ENCODE results near the gene MAP9. TPM values are rescaled to one million over a fixed set of nuclear protein-coding genes. Genes with fewer than 3 reads are reported as not detected.
A peak's percentile ranks its signal among the peaks of the same experiment; 100 is the strongest.
"Not testable (repeated sequence)": the region's sequence is repeated elsewhere in the genome, so short reads cannot be mapped to it uniquely, and the experiment has no call there.

Gene MAP9
- 32.6 TPM for total RNA-seq

- peak; percentile 94 for DNase-seq
These were observed at the start of gene MAP9 for GRCh38 chr4:155376387-155377268. TSS of gene MAP9 (minus strand) at chr4:155376965. CDS start at chr4:155375850, 1,115 bp downstream.

- DNase-seq: not testable (repeated sequence)
These were observed 48.0 kb upstream of the MAP9 start for GRCh38 chr4:155424778-155425177.

- no peak for DNase-seq
These were observed 46.9 kb upstream of the MAP9 start for GRCh38 chr4:155423671-155424070.

GRCh38 chr4:155419266-155419665 lies 42.5 kb upstream of the MAP9 start:
- no peak for DNase-seq

GRCh38 chr4:155415662-155416061 lies 38.9 kb upstream of the MAP9 start:
- no peak for DNase-seq

GRCh38 chr4:155413451-155413850 lies 36.7 kb upstream of the MAP9 start:
- DNase-seq: no peak

- DNase-seq: no peak
These were observed 34.8 kb upstream of the MAP9 start for GRCh38 chr4:155411546-155411945.

- DNase-seq: no peak
These were observed 32.0 kb upstream of the MAP9 start for GRCh38 chr4:155408796-155409195.

- DNase-seq: no peak
These were observed 30.7 kb upstream of the MAP9 start for GRCh38 chr4:155407480-155407879.

- no peak for DNase-seq
These were observed 28.3 kb upstream of the MAP9 start for GRCh38 chr4:155405059-155405458.

GRCh38 chr4:155403886-155404285 lies 27.1 kb upstream of the MAP9 start:
- DNase-seq: no peak

GRCh38 chr4:155402941-155403340 lies 26.2 kb upstream of the MAP9 start:
- DNase-seq: no peak

GRCh38 chr4:155400893-155401292 lies 24.1 kb upstream of the MAP9 start:
- no peak for DNase-seq

- no peak for DNase-seq
These were observed 23.4 kb upstream of the MAP9 start for GRCh38 chr4:155399974-155400697.

GRCh38 chr4:155392481-155393184 lies 15.9 kb upstream of the MAP9 start:
- DNase-seq: no peak

GRCh38 chr4:155391932-155392331 lies 15.2 kb upstream of the MAP9 start:
- no peak for DNase-seq

GRCh38 chr4:155388162-155388561 lies 11.4 kb upstream of the MAP9 start:
- DNase-seq: no peak

GRCh38 chr4:155383541-155383940 lies 6.8 kb upstream of the MAP9 start:
- no peak for DNase-seq

GRCh38 chr4:155377276-155377675 lies 511 bp upstream of the MAP9 start:
- DNase-seq: no peak

GRCh38 chr4:155371432-155372043 lies 5.2 kb downstream of the MAP9 start:
- DNase-seq: no peak

GRCh38 chr4:155367608-155368007 lies 9.2 kb downstream of the MAP9 start:
- no peak for DNase-seq

- no peak for DNase-seq
These were observed 22.7 kb downstream of the MAP9 start for GRCh38 chr4:155353923-155354540.

All from occipital lobe (tissue), 2 donors.